Measurements from ENCODE around the gene MRAS.

DNA sequence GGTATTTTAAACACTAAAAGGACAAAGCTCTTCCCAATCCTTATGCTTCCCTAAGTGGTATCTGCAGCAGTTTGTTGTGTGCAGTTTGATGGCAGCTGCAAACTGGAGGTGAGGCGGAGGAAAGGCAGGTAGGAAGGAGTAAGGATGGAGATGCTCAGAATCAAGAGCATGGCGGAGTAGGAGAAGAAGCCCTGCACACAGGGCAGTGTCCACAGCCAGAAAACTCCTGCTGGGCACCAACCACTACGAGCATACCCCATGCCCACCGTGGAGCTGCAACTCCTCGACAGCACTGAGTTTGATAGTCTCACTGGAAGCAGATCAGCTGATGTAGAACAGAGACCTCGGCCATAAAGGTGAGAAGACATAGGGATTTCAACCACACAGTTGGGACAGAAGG lies 55.7 kb downstream of the MRAS start:
- no peak for TF ChIP-seq POLR2A (IDR thresholded peaks at IDR 0.05; ENCODE audit: low read depth, low read length)
- no peak for TF ChIP-seq POLR2AphosphoS5 (IDR thresholded peaks at IDR 0.05; ENCODE audit: low read depth, low read length)

Data from GM12892 (cell line).